Measurements from ENCODE around the gene UNC13D. TPM values are rescaled to one million over a fixed set of nuclear protein-coding genes. Genes with fewer than 3 reads are reported as not detected.

Gene UNC13D
- 7.1 and 7.4 TPM in 2 replicates for total RNA-seq (ENCODE audit: low replicate concordance)
- long read RNA-seq, partial matches to known transcripts: 1 of 2 reads
- long read RNA-seq, other reads (novel, unspliced or antisense): 1 of 2 reads

DNA sequence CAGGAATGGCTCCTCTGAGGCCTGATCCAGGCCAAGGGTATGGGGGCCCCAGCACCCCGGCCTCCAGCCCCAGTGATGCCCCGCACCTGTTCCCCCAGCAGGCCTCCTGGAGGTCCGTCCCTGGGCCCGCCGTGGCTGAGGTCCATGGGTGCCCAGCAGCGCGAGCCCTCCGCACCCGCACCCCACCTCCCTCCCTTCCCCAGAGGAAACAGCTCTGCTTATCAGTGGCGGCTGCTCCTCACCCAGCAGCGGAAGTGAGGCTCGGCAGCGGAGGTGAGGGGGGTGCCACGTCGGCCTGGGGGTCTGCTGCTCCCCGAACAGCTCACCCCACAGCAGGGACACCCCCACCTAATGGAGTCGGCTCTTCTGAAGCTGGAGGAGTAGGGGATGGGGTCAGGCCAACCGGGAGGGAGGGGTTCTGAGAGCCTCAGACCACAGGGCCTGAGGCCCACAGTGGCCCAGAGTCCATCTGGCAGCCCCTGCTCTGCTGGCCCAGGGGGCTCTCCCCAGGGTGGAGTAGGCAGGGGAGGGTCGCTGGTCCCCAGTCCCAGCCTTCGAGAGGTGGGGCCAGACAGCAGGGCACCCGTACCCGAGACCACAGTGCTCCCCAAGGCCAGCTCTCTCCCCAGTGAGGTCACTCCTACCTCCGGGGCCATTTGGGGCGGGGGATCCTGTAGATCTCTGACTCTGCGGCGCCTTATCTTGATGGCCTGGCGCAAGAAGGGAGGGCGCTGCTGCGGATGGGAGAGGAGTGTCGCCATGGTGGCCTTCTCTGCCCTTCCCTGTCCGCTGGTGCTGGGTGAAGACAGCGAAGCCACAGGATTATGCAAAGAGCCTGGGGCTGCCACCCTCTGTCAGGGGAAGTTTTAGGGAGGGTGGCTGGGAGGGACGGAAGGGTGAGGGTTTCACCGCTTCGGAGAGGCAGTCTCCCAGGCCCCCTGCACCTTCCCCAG is at the start of gene UNC13D:
Gene UNC13D (minus strand): TSS at position 828 of the 953 bp plus-strand sequence. CDS start 67 bp downstream, at position 761.
- peak within 1 kb of the TSS; percentile 25 for H3K4me3 Mint-ChIP-seq
- TF ChIP-seq, protein P1, sequence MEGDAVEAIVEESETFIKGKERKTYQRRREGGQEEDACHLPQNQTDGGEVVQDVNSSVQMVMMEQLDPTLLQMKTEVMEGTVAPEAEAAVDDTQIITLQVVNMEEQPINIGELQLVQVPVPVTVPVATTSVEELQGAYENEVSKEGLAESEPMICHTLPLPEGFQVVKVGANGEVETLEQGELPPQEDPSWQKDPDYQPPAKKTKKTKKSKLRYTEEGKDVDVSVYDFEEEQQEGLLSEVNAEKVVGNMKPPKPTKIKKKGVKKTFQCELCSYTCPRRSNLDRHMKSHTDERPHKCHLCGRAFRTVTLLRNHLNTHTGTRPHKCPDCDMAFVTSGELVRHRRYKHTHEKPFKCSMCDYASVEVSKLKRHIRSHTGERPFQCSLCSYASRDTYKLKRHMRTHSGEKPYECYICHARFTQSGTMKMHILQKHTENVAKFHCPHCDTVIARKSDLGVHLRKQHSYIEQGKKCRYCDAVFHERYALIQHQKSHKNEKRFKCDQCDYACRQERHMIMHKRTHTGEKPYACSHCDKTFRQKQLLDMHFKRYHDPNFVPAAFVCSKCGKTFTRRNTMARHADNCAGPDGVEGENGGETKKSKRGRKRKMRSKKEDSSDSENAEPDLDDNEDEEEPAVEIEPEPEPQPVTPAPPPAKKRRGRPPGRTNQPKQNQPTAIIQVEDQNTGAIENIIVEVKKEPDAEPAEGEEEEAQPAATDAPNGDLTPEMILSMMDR (conservative IDR thresholded peaks at IDR 0.05): no peak
- no peak for DNase-seq (ENCODE audit: extremely low spot score, unreplicated experiment)
- peaks cover 12% of the 10 kb centered on the region for H3K4me1 Mint-ChIP-seq (ENCODE audit: unreplicated experiment)
- peak within 1 kb of the TSS; percentile 93 for H3K27ac Mint-ChIP-seq
- peaks cover 3% of the 10 kb centered on the region for H3K36me3 Mint-ChIP-seq
- H3K9me3 Mint-ChIP-seq: no peaks in the 10 kb centered on the region
- no peaks in the 10 kb centered on the region for H3K27me3 Mint-ChIP-seq

DNA sequence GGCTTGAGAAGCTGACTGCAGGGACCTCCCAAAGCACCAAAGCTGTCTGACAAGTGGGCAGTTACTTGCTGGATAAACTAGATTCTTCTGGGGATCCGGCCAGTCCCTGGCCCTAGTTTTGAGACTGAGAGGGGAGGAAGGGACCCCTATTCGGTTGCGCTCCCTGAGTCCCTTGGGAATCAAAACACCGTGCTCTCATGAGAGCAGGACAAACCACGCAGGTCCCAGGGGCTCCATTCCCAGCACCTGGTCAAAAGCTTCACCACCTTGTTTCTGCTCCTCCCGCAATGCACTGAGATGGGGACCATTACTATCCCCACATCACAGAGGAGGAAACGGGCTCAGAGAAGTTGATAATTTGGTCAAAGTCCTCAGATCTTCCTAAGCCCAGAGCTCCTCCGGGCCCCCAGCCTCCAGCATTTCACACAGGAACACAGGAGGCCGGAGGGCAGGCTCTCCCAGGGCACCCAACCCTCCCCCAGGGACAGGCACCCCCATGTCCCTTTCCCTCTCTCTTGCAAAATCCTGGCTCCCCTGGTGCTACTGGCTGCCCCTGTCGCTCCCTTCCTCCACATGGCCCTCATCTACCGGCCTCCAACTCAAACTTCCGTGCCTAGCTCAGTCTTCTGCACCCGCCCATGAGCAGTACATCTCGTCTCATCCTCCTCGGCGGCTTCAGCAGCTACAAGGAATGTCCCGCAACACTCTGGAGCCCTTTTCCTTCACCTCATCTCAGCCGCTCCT is 49.3 kb upstream of the UNC13D start:
- Mint-ChIP-seq H3K27me3 (no peaks in the 10 kb centered on the region), H3K9me3 (no peaks in the 10 kb centered on the region), H3K4me3 (peak overlapping the region; percentile 47), H3K27ac (peak overlapping the region; percentile 77), H3K4me1 (ENCODE audit: unreplicated experiment) (peaks cover 22% of the 10 kb centered on the region), H3K36me3 (peaks cover 4% of the 10 kb centered on the region)
- no peak for DNase-seq (ENCODE audit: extremely low spot score, unreplicated experiment)
- TF ChIP-seq, protein P1 (conservative IDR thresholded peaks at IDR 0.05): no peak

DNA sequence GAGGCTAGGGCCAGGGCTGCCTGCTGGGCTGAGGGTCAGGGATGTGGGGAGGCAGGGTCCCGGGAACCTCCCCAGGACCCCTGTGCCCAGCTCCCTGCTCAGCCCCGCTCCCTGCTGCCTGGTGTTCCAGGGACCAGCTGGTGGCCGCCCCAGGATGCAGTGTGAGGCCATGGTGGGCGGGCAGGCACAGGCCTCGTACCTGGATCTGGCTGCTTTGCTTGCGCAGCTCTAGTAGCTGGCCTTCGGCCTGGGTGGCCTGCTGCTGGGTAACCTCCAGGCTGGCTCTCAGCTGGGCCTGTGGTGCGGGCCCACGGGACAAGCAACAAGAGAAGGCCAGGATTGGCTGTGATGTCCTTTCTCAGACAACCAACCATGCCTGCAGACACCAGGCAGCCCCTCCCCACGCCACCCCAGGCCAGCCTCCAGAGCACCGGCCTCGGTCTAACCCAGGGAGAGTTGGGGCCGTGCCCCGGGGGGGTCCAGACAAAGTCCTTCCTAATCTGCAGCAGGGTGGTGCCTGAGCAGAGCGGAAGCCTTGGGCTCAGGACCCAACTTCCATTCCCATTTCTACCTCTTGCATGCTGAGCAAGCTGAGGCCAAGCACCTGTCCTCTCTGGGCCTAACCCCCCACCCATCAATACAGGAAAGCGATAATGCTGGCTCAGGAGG is 48.5 kb upstream of the UNC13D start:
- no peaks in the 10 kb centered on the region for H3K27me3 Mint-ChIP-seq
- H3K4me1 Mint-ChIP-seq (ENCODE audit: unreplicated experiment): peaks cover 22% of the 10 kb centered on the region
- TF ChIP-seq, protein P1 (conservative IDR thresholded peaks at IDR 0.05): no peak
- H3K36me3 Mint-ChIP-seq: peaks cover 4% of the 10 kb centered on the region
- no peaks in the 10 kb centered on the region for H3K9me3 Mint-ChIP-seq
- DNase-seq (ENCODE audit: extremely low spot score, unreplicated experiment): no peak
- no peak overlapping the region for H3K27ac Mint-ChIP-seq
- no peak overlapping the region for H3K4me3 Mint-ChIP-seq

DNA sequence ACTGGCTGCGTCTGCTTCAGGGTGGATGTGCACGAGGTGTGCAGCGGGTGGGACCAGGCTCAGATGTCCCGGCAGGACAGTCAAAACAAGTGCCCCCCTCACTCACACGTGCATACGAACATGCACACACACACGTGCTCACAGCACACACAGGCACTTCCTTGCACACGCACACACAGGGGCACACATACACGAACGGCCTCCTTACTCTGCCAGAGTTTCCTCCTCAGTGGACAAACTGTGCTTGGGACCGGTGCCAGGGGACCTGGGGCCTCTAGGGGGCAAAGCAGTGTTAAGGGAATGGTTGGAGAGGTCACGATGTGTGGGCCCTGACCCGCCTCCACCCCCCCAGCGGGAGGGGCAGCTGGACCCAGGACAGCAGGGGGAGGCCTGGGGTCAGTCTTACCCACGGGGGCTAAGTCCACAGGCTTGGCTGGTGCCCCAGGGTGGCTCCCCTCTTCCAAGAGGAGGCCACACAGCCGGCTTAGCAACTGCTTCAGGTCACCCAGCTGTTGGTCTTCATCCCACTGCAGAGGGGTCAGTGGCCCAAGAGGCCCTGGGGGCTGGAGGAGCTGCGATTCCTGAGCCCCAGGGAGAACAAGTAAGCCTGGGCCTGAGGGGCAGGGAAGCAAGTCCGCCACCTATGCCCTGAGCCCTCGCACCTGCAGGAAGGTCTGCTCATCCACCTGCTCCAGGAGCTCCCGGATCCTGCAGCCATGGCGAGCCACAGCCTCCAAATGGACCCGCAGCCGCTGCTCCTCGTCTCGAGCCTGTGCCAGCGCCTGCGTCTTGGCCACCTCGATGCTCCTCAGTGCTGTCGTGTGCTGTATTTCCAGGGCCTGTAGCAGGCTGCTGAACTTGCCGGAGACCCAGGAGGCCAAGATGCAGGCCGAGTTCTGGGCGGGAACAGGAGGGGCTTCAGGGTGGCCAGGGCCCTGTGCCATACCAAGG is 47.7 kb upstream of the UNC13D start:
- Mint-ChIP-seq H3K9me3 (no peaks in the 10 kb centered on the region), H3K27me3 (no peaks in the 10 kb centered on the region), H3K4me3 (no peak overlapping the region), H3K36me3 (peaks cover 4% of the 10 kb centered on the region), H3K27ac (no peak overlapping the region), H3K4me1 (ENCODE audit: unreplicated experiment) (peaks cover 17% of the 10 kb centered on the region)
- TF ChIP-seq, protein P1 (conservative IDR thresholded peaks at IDR 0.05): no peak
- DNase-seq (ENCODE audit: extremely low spot score, unreplicated experiment): no peak

All from type B pancreatic cell (in vitro differentiated cells).